ENCODE measurements around the gene FBLN1.
"Not testable (repeated sequence)": the region's sequence is repeated elsewhere in the genome, so short reads cannot be mapped to it uniquely, and the experiment has no call there.

FBLN1 gene

DNA sequence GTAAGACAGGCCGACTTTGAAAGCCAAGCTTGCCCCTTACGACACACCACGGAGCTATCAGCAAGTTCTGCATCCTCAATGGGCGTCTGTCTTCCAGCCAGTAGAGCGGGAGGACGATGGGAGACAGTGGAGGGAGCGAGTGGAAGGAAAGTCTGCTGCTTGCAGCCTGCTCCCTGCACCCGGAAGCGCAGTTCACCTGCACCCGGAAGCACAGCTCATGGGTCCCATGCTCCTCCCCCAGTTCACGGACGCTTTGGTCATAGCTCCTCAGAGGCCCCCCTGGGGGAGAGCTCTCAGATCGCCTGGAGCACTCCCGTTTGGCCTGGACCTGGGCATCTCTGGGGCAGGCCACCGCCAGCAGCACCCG is 51.3 kb downstream of the FBLN1 start:
- Histone ChIP-seq H3K36me3 (ENCODE audit: control insufficient read depth, insufficient read depth, low read length) (no peaks in the 10 kb centered on the region), H3K4me1 (peaks cover 18% of the 10 kb centered on the region), H3K4me3 (ENCODE audit: low read depth, low read length) (no peak overlapping the region), H3K27ac (no peak overlapping the region), H3K27me3 (ENCODE audit: control insufficient read depth, insufficient read depth, low read length) (no peaks in the 10 kb centered on the region), H3K9ac (no peak overlapping the region), H3K4me2 (ENCODE audit: low read length) (no peak overlapping the region), H3K9me3 (ENCODE audit: control insufficient read depth, low read length) (no peaks in the 10 kb centered on the region), H3K79me2 (peaks cover 2% of the 10 kb centered on the region), H2AFZ (no peak overlapping the region)
- TF ChIP-seq, protein P1, sequence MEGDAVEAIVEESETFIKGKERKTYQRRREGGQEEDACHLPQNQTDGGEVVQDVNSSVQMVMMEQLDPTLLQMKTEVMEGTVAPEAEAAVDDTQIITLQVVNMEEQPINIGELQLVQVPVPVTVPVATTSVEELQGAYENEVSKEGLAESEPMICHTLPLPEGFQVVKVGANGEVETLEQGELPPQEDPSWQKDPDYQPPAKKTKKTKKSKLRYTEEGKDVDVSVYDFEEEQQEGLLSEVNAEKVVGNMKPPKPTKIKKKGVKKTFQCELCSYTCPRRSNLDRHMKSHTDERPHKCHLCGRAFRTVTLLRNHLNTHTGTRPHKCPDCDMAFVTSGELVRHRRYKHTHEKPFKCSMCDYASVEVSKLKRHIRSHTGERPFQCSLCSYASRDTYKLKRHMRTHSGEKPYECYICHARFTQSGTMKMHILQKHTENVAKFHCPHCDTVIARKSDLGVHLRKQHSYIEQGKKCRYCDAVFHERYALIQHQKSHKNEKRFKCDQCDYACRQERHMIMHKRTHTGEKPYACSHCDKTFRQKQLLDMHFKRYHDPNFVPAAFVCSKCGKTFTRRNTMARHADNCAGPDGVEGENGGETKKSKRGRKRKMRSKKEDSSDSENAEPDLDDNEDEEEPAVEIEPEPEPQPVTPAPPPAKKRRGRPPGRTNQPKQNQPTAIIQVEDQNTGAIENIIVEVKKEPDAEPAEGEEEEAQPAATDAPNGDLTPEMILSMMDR (IDR thresholded peaks at IDR 0.05): no peak

- peaks cover 15% of the 10 kb centered on the region for H3K4me1 ChIP-seq
- H3K79me2 ChIP-seq: peaks cover 2% of the 10 kb centered on the region
- H3K27ac ChIP-seq: no peak overlapping the region
Observed at GRCh38 chr22:45554861-45555260, 52.2 kb downstream of the FBLN1 start.

GRCh38 chr22:45557926-45558325 is 55.2 kb downstream of the FBLN1 start:
- not testable (repeated sequence) for H3K9ac ChIP-seq; H2AFZ ChIP-seq; H3K27ac ChIP-seq; H3K4me3 ChIP-seq (ENCODE audit: low read depth, low read length); H3K79me2 ChIP-seq; H3K4me2 ChIP-seq (ENCODE audit: low read length); H3K36me3 ChIP-seq (ENCODE audit: control insufficient read depth, insufficient read depth, low read length); H3K27me3 ChIP-seq (ENCODE audit: control insufficient read depth, insufficient read depth, low read length); H3K4me1 ChIP-seq; H3K9me3 ChIP-seq (ENCODE audit: control insufficient read depth, low read length)

More at GRCh38 chr22:45554861-45555260, 52.2 kb downstream of the FBLN1 start:
- H3K4me3 ChIP-seq (ENCODE audit: low read depth, low read length): no peak overlapping the region
- no peaks in the 10 kb centered on the region for H3K27me3 ChIP-seq (ENCODE audit: control insufficient read depth, insufficient read depth, low read length)
- no peaks in the 10 kb centered on the region for H3K9me3 ChIP-seq (ENCODE audit: control insufficient read depth, low read length)
- H2AFZ ChIP-seq: no peak overlapping the region
- H3K36me3 ChIP-seq (ENCODE audit: control insufficient read depth, insufficient read depth, low read length): no peaks in the 10 kb centered on the region
- H3K9ac ChIP-seq: no peak overlapping the region
- H3K4me2 ChIP-seq (ENCODE audit: low read length): no peak overlapping the region
- TF ChIP-seq, protein P1 (IDR thresholded peaks at IDR 0.05): no peak

DNA sequence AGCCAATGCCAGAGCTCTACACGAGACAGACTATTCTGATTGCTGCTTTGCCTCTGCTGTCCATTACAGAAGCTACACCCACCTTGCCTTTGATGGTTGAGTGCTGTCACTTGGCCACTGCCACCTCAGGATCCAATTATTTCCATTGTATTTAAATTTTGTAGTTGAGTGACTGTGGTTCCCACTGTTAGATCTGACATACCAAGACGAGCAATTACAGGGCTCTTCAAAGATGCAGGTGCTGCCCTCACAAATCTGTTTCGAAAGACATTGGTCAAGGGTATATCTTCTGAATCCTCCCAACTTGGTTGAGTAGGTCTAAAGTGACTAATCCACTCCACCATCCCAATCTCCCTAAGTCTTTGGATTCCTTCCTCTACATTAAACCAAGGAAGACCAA is 57.4 kb downstream of the FBLN1 start:
- H3K4me2 ChIP-seq (ENCODE audit: low read length); H3K4me1 ChIP-seq; H3K9ac ChIP-seq; H3K79me2 ChIP-seq; H3K36me3 ChIP-seq (ENCODE audit: control insufficient read depth, insufficient read depth, low read length); H3K27ac ChIP-seq; H3K4me3 ChIP-seq (ENCODE audit: low read depth, low read length); H3K27me3 ChIP-seq (ENCODE audit: control insufficient read depth, insufficient read depth, low read length); H2AFZ ChIP-seq; H3K9me3 ChIP-seq (ENCODE audit: control insufficient read depth, low read length): not testable (repeated sequence)

GRCh38 chr22:45560761-45561160 is 58.1 kb downstream of the FBLN1 start:
- not testable (repeated sequence) for H3K9me3 ChIP-seq (ENCODE audit: control insufficient read depth, low read length); H3K4me1 ChIP-seq; H3K4me2 ChIP-seq (ENCODE audit: low read length); H3K27me3 ChIP-seq (ENCODE audit: control insufficient read depth, insufficient read depth, low read length); H3K4me3 ChIP-seq (ENCODE audit: low read depth, low read length); H3K79me2 ChIP-seq; H3K9ac ChIP-seq; H2AFZ ChIP-seq; H3K36me3 ChIP-seq (ENCODE audit: control insufficient read depth, insufficient read depth, low read length); H3K27ac ChIP-seq

- no peak overlapping the region for H2AFZ ChIP-seq
- H3K4me2 ChIP-seq (ENCODE audit: low read length): no peak overlapping the region
- H3K27me3 ChIP-seq (ENCODE audit: control insufficient read depth, insufficient read depth, low read length): no peaks in the 10 kb centered on the region
- no peak overlapping the region for H3K9ac ChIP-seq
- TF ChIP-seq, protein P1 (IDR thresholded peaks at IDR 0.05): no peak
- H3K36me3 ChIP-seq (ENCODE audit: control insufficient read depth, insufficient read depth, low read length): no peaks in the 10 kb centered on the region
- no peaks in the 10 kb centered on the region for H3K79me2 ChIP-seq
- H3K27ac ChIP-seq: no peak overlapping the region
- H3K4me3 ChIP-seq (ENCODE audit: low read depth, low read length): no peak overlapping the region
- H3K9me3 ChIP-seq (ENCODE audit: control insufficient read depth, low read length): no peaks in the 10 kb centered on the region
- no peaks in the 10 kb centered on the region for H3K4me1 ChIP-seq
Observed at GRCh38 chr22:45562102-45562501, 59.4 kb downstream of the FBLN1 start.
